Omental fat pad (tissue), 4 donors: Measurements from ENCODE around the gene TMEM214. TPM values are rescaled to one million over a fixed set of nuclear protein-coding genes. Genes with fewer than 3 reads are reported as not detected.

Experiments used
- ATAC-seq: fragments of 150-250 bp; one replicate; pipeline ENCODE4 v1.9.1; 2016; ENCODE audit warnings: mild to moderate bottlenecking, moderate library complexity; ENCODE audit not compliant: low FRiP score
- DNase-seq: peaks from one replicate; pipeline ENCODE4 v3.0.0-alpha.2; 2019; ENCODE audit warnings: low spot score
- CTCF ChIP-seq, 3 donors: fragments of 450-650 bp; IDR thresholded peaks; one replicate each; pipeline ENCODE4 v1.5.1; 2016 to 2017; ENCODE audit warnings: antibody characterized with exemption in 3 of 3, mild to moderate bottlenecking in 3 of 3, moderate library complexity in 2 of 3
- total RNA-seq, 4 donors: library from RNA; depleted of rRNA; stranded (reverse); fragments of >200 nt; gene quantifications; one replicate each; pipeline ENCODE4 v1.1.0, GENCODE V29; 2016

Gene TMEM214
- total RNA-seq, 4 donors from 2014 or later, result 52.4 to 76.0 (median 64.7) TPM

GRCh38 chr2:27019459-27019858, 13.3 kb upstream of the TMEM214 start:
- DNase-seq, result no peak
- TF ChIP-seq CTCF (IDR thresholded peaks at IDR 0.05), result no peak
- ATAC-seq, result no peak

GRCh38 chr2:27019931-27020855, 12.6 kb upstream of the TMEM214 start:
- ATAC-seq (peak; percentile 42), DNase-seq (no peak)
- TF ChIP-seq CTCF (IDR thresholded peaks at IDR 0.05), result no peak

GRCh38 chr2:27021253-27022049, 11.3 kb upstream of the TMEM214 start:
- no peak for DNase-seq
- ATAC-seq, result no peak
- no peak for TF ChIP-seq CTCF (IDR thresholded peaks at IDR 0.05)

- no peak for DNase-seq
- no peak for ATAC-seq
- TF ChIP-seq CTCF (IDR thresholded peaks at IDR 0.05), result no peak
Observed at GRCh38 chr2:27023740-27024139, 9.0 kb upstream of the TMEM214 start.

GRCh38 chr2:27024188-27024587, 8.6 kb upstream of the TMEM214 start:
- TF ChIP-seq CTCF (IDR thresholded peaks at IDR 0.05), result no peak
- ATAC-seq (no peak), DNase-seq (no peak)

- ATAC-seq (no peak), DNase-seq (no peak)
- no peak for TF ChIP-seq CTCF (IDR thresholded peaks at IDR 0.05)
Observed at GRCh38 chr2:27024812-27025211, 8.0 kb upstream of the TMEM214 start.
